Tibial artery (tissue), 4 donors: Measurements from ENCODE around the gene RXRA.

Experiments
- DNase-seq, 2 donors: peaks; one replicate each; pipeline ENCODE4 v3.0.0-alpha.2; 2019
- H3K27ac ChIP-seq, 2 donors: fragments of 200-600 bp; sonication (generic) in 1 of 2; 1 replicate in 1 of 2; 2 replicates in 1 of 2; pipeline ENCODE4 v1.5.1; 2018 to 2019; ENCODE audit warnings: mild to moderate bottlenecking in 1 of 2
- H3K27me3 ChIP-seq, 2 donors: fragments of 200-600 bp; sonication (generic) in 1 of 2; one replicate each; pipeline versions ENCODE4 v1.5.1 to v1.6.0; 2016 to 2019
- H3K36me3 ChIP-seq, 3 donors: fragments of 200-600 bp; sonication (generic) in 2 of 3; one replicate each; pipeline ENCODE4 v1.5.1; 2016 to 2019; ENCODE audit warnings: mild to moderate bottlenecking in 2 of 3
- H3K4me1 ChIP-seq, 4 donors: fragments of 200-600 bp; sonication (generic) in 2 of 4; 1 replicate in 3 of 4; 2 replicates in 1 of 4; pipeline ENCODE4 v1.5.1; 2016 to 2019
- H3K4me3 ChIP-seq, 2 donors: fragments of 200-600 bp; sonication (generic) in 1 of 2; 1 replicate in 1 of 2; 2 replicates in 1 of 2; pipeline ENCODE4 v1.5.1; 2018 to 2019; ENCODE audit warnings: mild to moderate bottlenecking in 2 of 2
- H3K9me3 ChIP-seq, 3 donors: fragments of 200-600 bp; sonication (generic) in 1 of 3; one replicate each; pipeline ENCODE4 v1.5.1; 2016 to 2019
- CTCF ChIP-seq, 2 experiments: fragments of 200-600 bp in 1 of 2; fragments of 450-650 bp in 1 of 2; IDR thresholded peaks; one replicate each; pipeline ENCODE4 v1.5.1; 2017 to 2019; ENCODE audit warnings: antibody characterized with exemption in 2 of 2, mild to moderate bottlenecking in 1 of 2, moderate library complexity in 1 of 2
- intact Hi-C: fragments of 100-400 bp; cut with DNase I; formaldehyde crosslinking; loops from one replicate; pipeline ENCODE4 v1.15.0; 2023; ENCODE audit warnings: low total_unique reads

RXRA gene

GRCh38 chr9:134291961-134292871 lies 34.0 kb upstream of the RXRA start:
- Histone ChIP-seq H3K4me3 (no peak overlapping the region), H3K9me3 (no peaks in the 10 kb centered on the region), H3K27ac (no peak overlapping the region), H3K36me3 (no peaks in the 10 kb centered on the region), H3K4me1 (peaks cover 0 to 16% (median 11%) of the 10 kb centered on the region in 4 donors), H3K27me3 (peaks cover 0 to 68% of the 10 kb centered on the region in 2 donors)
- TF ChIP-seq CTCF (IDR thresholded peaks at IDR 0.05), result no peak
- intact Hi-C loops, result no loop called here
- DNase-seq, result no peak

GRCh38 chr9:134293031-134293521 lies 33.2 kb upstream of the RXRA start:
- no peak for TF ChIP-seq CTCF (IDR thresholded peaks at IDR 0.05)
- Histone ChIP-seq H3K4me3 (no peak overlapping the region), H3K9me3 (no peaks in the 10 kb centered on the region), H3K27me3 (peaks cover 0 to 64% of the 10 kb centered on the region in 2 donors), H3K36me3 (no peaks in the 10 kb centered on the region), H3K27ac (no peak overlapping the region), H3K4me1 (peaks cover 0 to 12% (median 11%) of the 10 kb centered on the region in 4 donors)
- intact Hi-C loops, result no loop called here
- no peak for DNase-seq

- intact Hi-C loops, result no loop called here
- Histone ChIP-seq H3K27me3 (peaks cover 0 to 60% of the 10 kb centered on the region in 2 donors), H3K9me3 (no peaks in the 10 kb centered on the region)
Measured at GRCh38 chr9:134293611-134294152, 32.6 kb upstream of the RXRA start.

GRCh38 chr9:134294153-134295071 lies 31.8 kb upstream of the RXRA start:
- peak overlapping the region; percentile 20 to 37 for H3K4me3 ChIP-seq
- no peak overlapping the region for H3K27ac ChIP-seq
- H3K9me3 ChIP-seq, result no peaks in the 10 kb centered on the region
- intact Hi-C loops, result no loop called here
- TF ChIP-seq CTCF (IDR thresholded peaks at IDR 0.05), result no peak
- no peaks in the 10 kb centered on the region for H3K36me3 ChIP-seq
- peaks cover 0 to 57% of the 10 kb centered on the region in 2 donors for H3K27me3 ChIP-seq
- peaks cover 0 to 12% (median 11%) of the 10 kb centered on the region in 4 donors for H3K4me1 ChIP-seq
- DNase-seq, result peak in 1 of 2 donors; percentile 46

More at GRCh38 chr9:134293611-134294152, 32.6 kb upstream of the RXRA start:
- Histone ChIP-seq H3K36me3 (no peaks in the 10 kb centered on the region), H3K4me1 (peaks cover 0 to 12% (median 11%) of the 10 kb centered on the region in 4 donors), H3K27ac (no peak overlapping the region), H3K4me3 (peak overlapping the region; percentile 20 to 37)
- no peak for DNase-seq
- no peak for TF ChIP-seq CTCF (IDR thresholded peaks at IDR 0.05)

GRCh38 chr9:134295101-134295745 lies 31.0 kb upstream of the RXRA start:
- Histone ChIP-seq H3K4me1 (peaks cover 0 to 12% (median 11%) of the 10 kb centered on the region in 4 donors), H3K4me3 (no peak overlapping the region), H3K27me3 (peaks cover 0 to 55% of the 10 kb centered on the region in 2 donors), H3K9me3 (no peaks in the 10 kb centered on the region), H3K27ac (no peak overlapping the region), H3K36me3 (no peaks in the 10 kb centered on the region)
- DNase-seq, result no peak
- no peak for TF ChIP-seq CTCF (IDR thresholded peaks at IDR 0.05)
- intact Hi-C loops, result no loop called here
